Body of pancreas (tissue), 4 donors: ENCODE data around the gene CLCA2. TPM values are rescaled to one million over a fixed set of nuclear protein-coding genes. Genes with fewer than 3 reads are reported as not detected.

ENCODE experiments used
- ATAC-seq: fragments of 150-250 bp; one replicate; pipeline ENCODE4 v1.9.1; 2016
- DNase-seq, 4 donors: peaks; one replicate each; pipeline ENCODE4 v3.0.0-alpha.2; 2019
- H3K27ac ChIP-seq, 4 donors: fragments of 200-600 bp; sonication (generic); 1 replicate in 3 of 4; 2 replicates in 1 of 4; pipeline versions ENCODE4 v1.5.1 to v1.6.1; 2016 to 2019; ENCODE audit warnings: mild to moderate bottlenecking in 1 of 4, mixed read lengths in 1 of 4, moderate library complexity in 1 of 4
- H3K27me3 ChIP-seq, 2 donors: fragments of 200-600 bp; sonication (generic); one replicate each; pipeline ENCODE4 v1.6.0; 2016; ENCODE audit warnings: mild to moderate bottlenecking in 1 of 2
- H3K36me3 ChIP-seq, 2 donors: fragments of 200-600 bp; sonication (generic); replicated peaks in 1 of 2; 2 replicates each; pipeline ENCODE4 v1.5.1; 2016; ENCODE audit warnings: low read depth in 2 of 2; ENCODE audit not compliant: insufficient read depth in 1 of 2
- H3K4me1 ChIP-seq: fragments of 200-600 bp; sonication (generic); one replicate; pipeline ENCODE4 v1.6.0; 2016
- H3K4me3 ChIP-seq, 2 donors: fragments of 200-600 bp; sonication (generic); 1 replicate in 1 of 2; 2 replicates in 1 of 2; pipeline ENCODE4 v1.5.1; 2016 to 2019
- H3K9me3 ChIP-seq, 3 donors: fragments of 200-600 bp; sonication (generic); 1 replicate in 2 of 3; 2 replicates in 1 of 3; pipeline ENCODE4 v1.5.1; 2016
- POLR2A ChIP-seq, 3 donors: fragments of 450-650 bp; IDR thresholded peaks; one replicate each; pipeline ENCODE4 v1.6.1; 2016; ENCODE audit warnings: antibody characterized with exemption in 3 of 3, mild to moderate bottlenecking in 2 of 3
- WGBS, 2 donors: methylation state at CpG; one replicate each; pipeline ENCODE4 v1.1.5; 2017; 5-methylcytosine and 5-hydroxymethylcytosine counted together
- intact Hi-C: fragments of 100-400 bp; cut with DNase I; formaldehyde crosslinking; loops from one replicate; pipeline ENCODE4 v1.15.1; 2023
- total RNA-seq, 2 donors: library from RNA; depleted of rRNA; stranded (reverse); fragments of >200 nt; gene quantifications; one replicate each; pipeline ENCODE4 v1.1.0, GENCODE V29; 2016
- TF ChIP-seq, protein P1 (sequence below), 7 experiments: fragments of 450-650 bp in 4 of 7; fragments of 200-600 bp in 3 of 7; sonication (generic) in 3 of 7; IDR thresholded peaks; one replicate each; pipeline ENCODE4 v1.5.1; 2016 to 2019; ENCODE audit warnings: antibody characterized with exemption in 7 of 7

CLCA2 gene
- total RNA-seq, 2 donors from 2014 or later: not detected

DNA sequence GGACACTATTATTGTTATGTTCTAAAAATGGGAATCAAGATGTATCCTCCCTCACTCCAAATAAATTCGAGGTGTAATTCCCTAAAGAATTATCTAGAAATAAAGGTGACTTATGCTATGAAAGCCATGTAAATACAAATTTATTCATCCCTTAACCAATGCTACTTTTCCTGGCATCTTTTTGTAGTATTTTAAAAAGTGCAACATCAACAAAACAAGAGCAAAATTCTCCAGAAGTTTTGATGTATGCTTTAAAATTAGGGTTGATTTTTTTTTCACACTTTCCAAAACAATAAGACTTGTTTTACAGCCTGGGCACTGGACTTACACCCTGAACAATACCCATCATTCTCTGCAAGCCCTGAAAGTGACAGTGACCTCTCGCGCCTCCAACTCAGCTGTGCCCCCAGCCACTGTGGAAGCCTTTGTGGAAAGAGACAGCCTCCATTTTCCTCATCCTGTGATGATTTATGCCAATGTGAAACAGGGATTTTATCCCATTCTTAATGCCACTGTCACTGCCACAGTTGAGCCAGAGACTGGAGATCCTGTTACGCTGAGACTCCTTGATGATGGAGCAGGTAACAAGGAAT, 23.3 kb downstream of the CLCA2 start:
- WGBS, 2 donors: 52 to 55% methylated on average over 4 of the region's 4 CpGs
- intact Hi-C loops: no loop called here
- TF ChIP-seq, protein P1, sequence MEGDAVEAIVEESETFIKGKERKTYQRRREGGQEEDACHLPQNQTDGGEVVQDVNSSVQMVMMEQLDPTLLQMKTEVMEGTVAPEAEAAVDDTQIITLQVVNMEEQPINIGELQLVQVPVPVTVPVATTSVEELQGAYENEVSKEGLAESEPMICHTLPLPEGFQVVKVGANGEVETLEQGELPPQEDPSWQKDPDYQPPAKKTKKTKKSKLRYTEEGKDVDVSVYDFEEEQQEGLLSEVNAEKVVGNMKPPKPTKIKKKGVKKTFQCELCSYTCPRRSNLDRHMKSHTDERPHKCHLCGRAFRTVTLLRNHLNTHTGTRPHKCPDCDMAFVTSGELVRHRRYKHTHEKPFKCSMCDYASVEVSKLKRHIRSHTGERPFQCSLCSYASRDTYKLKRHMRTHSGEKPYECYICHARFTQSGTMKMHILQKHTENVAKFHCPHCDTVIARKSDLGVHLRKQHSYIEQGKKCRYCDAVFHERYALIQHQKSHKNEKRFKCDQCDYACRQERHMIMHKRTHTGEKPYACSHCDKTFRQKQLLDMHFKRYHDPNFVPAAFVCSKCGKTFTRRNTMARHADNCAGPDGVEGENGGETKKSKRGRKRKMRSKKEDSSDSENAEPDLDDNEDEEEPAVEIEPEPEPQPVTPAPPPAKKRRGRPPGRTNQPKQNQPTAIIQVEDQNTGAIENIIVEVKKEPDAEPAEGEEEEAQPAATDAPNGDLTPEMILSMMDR (IDR thresholded peaks at IDR 0.05): no peak
- TF ChIP-seq POLR2A (IDR thresholded peaks at IDR 0.05): no peak
- Histone ChIP-seq H3K27me3 (no peaks in the 10 kb centered on the region), H3K4me1 (no peaks in the 10 kb centered on the region), H3K27ac (no peak overlapping the region), H3K9me3 (no peaks in the 10 kb centered on the region), H3K4me3 (no peak overlapping the region), H3K36me3 (no peaks in the 10 kb centered on the region)
- DNase-seq (no peak), ATAC-seq (no peak)

- no peak for ATAC-seq
- intact Hi-C loops: no loop called here
- WGBS, 2 donors: 91 to 95% methylated on average over 1 of the region's 1 CpG
- Histone ChIP-seq H3K36me3 (no peaks in the 10 kb centered on the region), H3K4me1 (no peaks in the 10 kb centered on the region), H3K27ac (no peak overlapping the region), H3K4me3 (no peak overlapping the region), H3K9me3 (no peaks in the 10 kb centered on the region), H3K27me3 (no peaks in the 10 kb centered on the region)
- DNase-seq: no peak
- TF ChIP-seq POLR2A (IDR thresholded peaks at IDR 0.05): no peak
- TF ChIP-seq, protein P1 (IDR thresholded peaks at IDR 0.05): no peak
These were observed 24.7 kb downstream of the CLCA2 start for GRCh38 chr1:86448670-86449069.

- TF ChIP-seq, protein P1 (IDR thresholded peaks at IDR 0.05): no peak
- no peak for TF ChIP-seq POLR2A (IDR thresholded peaks at IDR 0.05)
- Histone ChIP-seq H3K27ac (no peak overlapping the region), H3K4me1 (no peaks in the 10 kb centered on the region), H3K36me3 (no peaks in the 10 kb centered on the region), H3K4me3 (no peak overlapping the region), H3K27me3 (no peaks in the 10 kb centered on the region), H3K9me3 (no peaks in the 10 kb centered on the region)
- ATAC-seq (no peak), DNase-seq (no peak)
- 87 to 90% methylated on average over 1 of the region's 1 CpG for WGBS, 2 donors
- intact Hi-C loops: no loop called here
These were observed 25.1 kb downstream of the CLCA2 start for GRCh38 chr1:86449103-86449502.

GRCh38 chr1:86450847-86451246, 26.9 kb downstream of the CLCA2 start:
- DNase-seq (no peak), ATAC-seq (no peak)
- no peaks in the 10 kb centered on the region for H3K27me3 ChIP-seq
- no peaks in the 10 kb centered on the region for H3K36me3 ChIP-seq
- H3K4me3 ChIP-seq: no peak overlapping the region
- TF ChIP-seq, protein P1 (IDR thresholded peaks at IDR 0.05): no peak
- no peak for TF ChIP-seq POLR2A (IDR thresholded peaks at IDR 0.05)
- H3K27ac ChIP-seq: no peak overlapping the region
- no peaks in the 10 kb centered on the region for H3K9me3 ChIP-seq
- no peaks in the 10 kb centered on the region for H3K4me1 ChIP-seq
- intact Hi-C loops: no loop called here
- WGBS, 2 donors: 56 to 59% methylated on average over 3 of the region's 3 CpGs

DNA sequence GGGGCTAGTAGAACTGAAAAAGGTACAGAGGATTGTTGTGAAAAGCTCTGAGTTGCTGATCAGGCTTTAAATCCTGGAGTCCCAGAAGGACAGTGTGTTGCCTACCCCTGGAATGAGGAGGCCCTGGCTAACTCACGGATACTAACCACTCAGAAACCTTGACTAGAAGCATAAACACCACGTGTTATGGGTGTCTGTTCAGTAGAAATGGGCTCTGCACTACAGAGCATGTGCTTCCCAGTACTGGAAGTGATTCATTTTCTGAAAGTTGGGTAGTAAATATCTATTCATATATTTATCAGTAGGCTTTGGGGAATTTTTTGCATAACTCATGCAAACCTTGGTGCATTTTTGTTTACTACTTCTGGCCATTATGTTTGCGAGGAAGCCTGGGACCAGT, 29.7 kb downstream of the CLCA2 start:
- ATAC-seq: no peak
- no peak overlapping the region for H3K27ac ChIP-seq
- H3K36me3 ChIP-seq: no peaks in the 10 kb centered on the region
- TF ChIP-seq, protein P1 (IDR thresholded peaks at IDR 0.05): no peak
- no peak for TF ChIP-seq POLR2A (IDR thresholded peaks at IDR 0.05)
- H3K9me3 ChIP-seq: no peaks in the 10 kb centered on the region
- no peak overlapping the region for H3K4me3 ChIP-seq
- DNase-seq: no peak
- WGBS, 2 donors: 56 to 66% methylated on average over 3 of the region's 3 CpGs
- intact Hi-C loops: no loop called here
- no peaks in the 10 kb centered on the region for H3K4me1 ChIP-seq
- H3K27me3 ChIP-seq: no peaks in the 10 kb centered on the region
